RWPE1 (cell line): ENCODE results near the gene NTM.

ENCODE experiments used
- CTCF ChIA-PET: fragments of 350-600 bp; sonication (Branson Sonifier 250); formaldehyde crosslinking; extraction: SDS; loops from one replicate; lab custom pipeline; 2021; lab: Yijun Ruan, JAX
- POLR2A ChIA-PET: fragments of 400-600 bp; formaldehyde crosslinking; extraction: SDS; loops from one replicate; lab custom pipeline; 2020; ENCODE audit warnings: antibody characterized with exemption; ENCODE audit not compliant: low non-redundant PET; lab: Yijun Ruan, JAX
- DNase-seq: peaks from one replicate; pipeline ENCODE4 v3.0.0; 2012; ENCODE audit warnings: low spot score
- H3K27ac ChIP-seq: fragments of 450-650 bp; 2 replicates; pipeline ENCODE4 v1.5.1; 2017
- CTCF ChIP-seq: fragments of 450-650 bp; conservative IDR thresholded peaks from 2 replicates; pipeline ENCODE4 v1.5.1; 2017; ENCODE audit warnings: low read depth, mild to moderate bottlenecking

NTM gene

GRCh38 chr11:131561501-131561900, 191.1 kb downstream of the NTM start:
- no peak for DNase-seq
- CTCF ChIA-PET: no interaction called here
- POLR2A ChIA-PET: no interaction called here
- H3K27ac ChIP-seq: no peak overlapping the region
- TF ChIP-seq CTCF: no peak

- no peak for DNase-seq
- CTCF ChIA-PET: no interaction called here
- POLR2A ChIA-PET: no interaction called here
- no peak overlapping the region for H3K27ac ChIP-seq
- no peak for TF ChIP-seq CTCF
These were observed 191.6 kb downstream of the NTM start for GRCh38 chr11:131561972-131562371.

GRCh38 chr11:131568318-131568717, 197.9 kb downstream of the NTM start:
- TF ChIP-seq CTCF: no peak
- H3K27ac ChIP-seq: no peak overlapping the region
- CTCF ChIA-PET: no interaction called here
- POLR2A ChIA-PET: no interaction called here
- DNase-seq: no peak

GRCh38 chr11:131571571-131571970, 201.2 kb downstream of the NTM start:
- no peak overlapping the region for H3K27ac ChIP-seq
- POLR2A ChIA-PET: no interaction called here
- TF ChIP-seq CTCF: no peak
- CTCF ChIA-PET: no interaction called here
- DNase-seq: no peak

- CTCF ChIA-PET: no interaction called here
- no peak for DNase-seq
- POLR2A ChIA-PET: no interaction called here
- no peak for TF ChIP-seq CTCF
- no peak overlapping the region for H3K27ac ChIP-seq
These were observed 202.0 kb downstream of the NTM start for GRCh38 chr11:131572423-131572822.

GRCh38 chr11:131579932-131580387, 209.5 kb downstream of the NTM start:
- ChIA-PET POLR2A (no interaction called here), CTCF (no interaction called here)
- DNase-seq: peak; percentile 3
- no peak overlapping the region for H3K27ac ChIP-seq
- TF ChIP-seq CTCF: no peak

GRCh38 chr11:131580476-131580875, 210.1 kb downstream of the NTM start:
- POLR2A ChIA-PET: no interaction called here
- H3K27ac ChIP-seq: no peak overlapping the region
- no peak for TF ChIP-seq CTCF
- no peak for DNase-seq
- CTCF ChIA-PET: no interaction called here
